ENCODE results near the gene ASCL1.

ASCL1 gene

DNA sequence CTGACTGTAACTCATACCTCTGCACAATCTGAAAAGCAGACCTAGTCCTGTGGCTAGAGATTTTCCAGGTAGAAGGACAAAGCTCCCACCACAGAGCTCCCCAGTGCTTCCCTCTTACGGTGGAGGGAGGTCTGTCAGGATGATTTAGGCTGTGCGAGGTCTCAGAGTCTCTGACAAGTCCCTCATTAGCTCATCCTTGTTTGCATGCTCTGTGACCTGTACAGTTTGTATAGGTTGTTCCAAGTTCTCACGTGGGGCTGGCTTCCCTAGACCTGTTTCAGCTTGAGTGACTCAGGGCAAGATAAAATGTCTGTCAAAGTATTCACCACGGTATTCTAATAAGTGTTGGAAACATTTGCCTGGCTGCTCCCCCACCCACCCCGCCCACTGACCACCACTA lies 34.8 kb downstream of the ASCL1 start:
- TF ChIP-seq USF1 (IDR thresholded peaks at IDR 0.05) (no peak), YY1 (IDR thresholded peaks at IDR 0.05; ENCODE audit: low read depth) (no peak), CEBPB (IDR thresholded peaks at IDR 0.05) (no peak), REST (IDR thresholded peaks at IDR 0.05; ENCODE audit: low read depth) (no peak), TCF12 (IDR thresholded peaks at IDR 0.05; ENCODE audit: low read depth) (no peak), TEAD4 (IDR thresholded peaks at IDR 0.05) (no peak), RAD21 (IDR thresholded peaks at IDR 0.05; ENCODE audit: low read depth) (no peak), FOXM1 (IDR thresholded peaks at IDR 0.05; ENCODE audit: borderline replicate concordance, low read depth) (no peak)
- TF ChIP-seq, protein P1, sequence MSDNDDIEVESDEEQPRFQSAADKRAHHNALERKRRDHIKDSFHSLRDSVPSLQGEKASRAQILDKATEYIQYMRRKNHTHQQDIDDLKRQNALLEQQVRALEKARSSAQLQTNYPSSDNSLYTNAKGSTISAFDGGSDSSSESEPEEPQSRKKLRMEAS (IDR thresholded peaks at IDR 0.05), result no peak

DNA sequence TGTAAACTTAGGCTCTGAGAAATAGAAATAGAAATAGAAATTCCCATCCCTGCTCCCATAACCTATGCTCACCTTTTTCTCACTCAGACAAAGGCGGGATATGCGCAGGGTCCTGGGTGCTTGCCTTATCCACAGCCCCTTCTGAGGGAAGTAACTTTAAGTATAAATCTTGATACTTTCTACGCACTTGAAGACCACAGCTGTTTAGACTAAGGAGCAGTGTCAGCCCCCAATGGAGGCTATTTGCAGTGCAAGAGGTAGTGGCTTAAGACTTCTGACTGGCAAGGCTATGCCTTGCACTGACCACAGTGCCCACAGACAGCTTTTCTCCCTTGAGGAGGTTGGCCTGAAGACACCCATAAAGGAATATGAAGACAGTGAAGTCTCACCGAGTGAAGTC lies 35.2 kb downstream of the ASCL1 start:
- TF ChIP-seq CREB1 (IDR thresholded peaks at IDR 0.05; ENCODE audit: low read depth) (no peak), TAF1 (IDR thresholded peaks at IDR 0.05; ENCODE audit: low read depth) (no peak), FOXM1 (IDR thresholded peaks at IDR 0.05; ENCODE audit: borderline replicate concordance, low read depth) (no peak), USF1 (IDR thresholded peaks at IDR 0.05) (no peak), RAD21 (IDR thresholded peaks at IDR 0.05; ENCODE audit: low read depth) (no peak), TEAD4 (IDR thresholded peaks at IDR 0.05) (no peak), CEBPB (IDR thresholded peaks at IDR 0.05) (no peak), EP300 (IDR thresholded peaks at IDR 0.05; ENCODE audit: borderline replicate concordance) (no peak), YY1 (IDR thresholded peaks at IDR 0.05; ENCODE audit: low read depth) (no peak), NFIC (IDR thresholded peaks at IDR 0.05) (no peak), ZBTB7A (IDR thresholded peaks at IDR 0.05; ENCODE audit: low read depth) (no peak), EGR1 (IDR thresholded peaks at IDR 0.05) (no peak), TCF12 (IDR thresholded peaks at IDR 0.05; ENCODE audit: low read depth) (no peak), REST (IDR thresholded peaks at IDR 0.05; ENCODE audit: low read depth) (no peak)
- TF ChIP-seq, protein P1 (IDR thresholded peaks at IDR 0.05), result no peak

DNA sequence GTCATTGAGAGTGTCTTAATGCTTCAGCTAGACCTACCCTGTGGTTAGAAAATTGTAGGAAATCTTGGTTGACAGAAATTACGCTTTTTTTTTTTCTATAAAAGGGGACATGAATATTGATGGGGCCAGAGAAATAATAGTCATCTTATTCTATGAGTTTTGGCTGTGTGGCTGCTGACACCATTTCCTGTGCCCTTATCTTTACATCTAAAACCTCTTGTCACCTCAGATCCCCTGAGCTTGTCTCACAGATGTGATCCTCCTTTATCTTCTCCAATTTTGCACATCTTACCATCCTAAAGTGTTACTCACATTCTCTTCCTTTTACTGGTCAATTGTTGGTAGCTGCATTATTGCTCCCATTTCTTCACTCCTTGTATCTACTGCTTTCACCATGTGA lies 36.1 kb downstream of the ASCL1 start:
- TF ChIP-seq CREB1 (IDR thresholded peaks at IDR 0.05; ENCODE audit: low read depth) (no peak), ZBTB7A (IDR thresholded peaks at IDR 0.05; ENCODE audit: low read depth) (no peak), YY1 (IDR thresholded peaks at IDR 0.05; ENCODE audit: low read depth) (no peak), CEBPB (IDR thresholded peaks at IDR 0.05) (no peak), EGR1 (IDR thresholded peaks at IDR 0.05) (no peak), FOXM1 (IDR thresholded peaks at IDR 0.05; ENCODE audit: borderline replicate concordance, low read depth) (no peak)
- TF ChIP-seq, protein P1 (IDR thresholded peaks at IDR 0.05), result no peak

- no peak for TF ChIP-seq CREB1 (IDR thresholded peaks at IDR 0.05; ENCODE audit: low read depth)
- no peak for TF ChIP-seq USF1 (IDR thresholded peaks at IDR 0.05)
- TF ChIP-seq RAD21 (IDR thresholded peaks at IDR 0.05; ENCODE audit: low read depth), result no peak
- TF ChIP-seq YY1 (IDR thresholded peaks at IDR 0.05; ENCODE audit: low read depth), result no peak
These were observed 37.9 kb downstream of the ASCL1 start for GRCh38 chr12:102995372-102995771.
